ENCODE results near the gene ADAMTS18. TPM values are rescaled to one million over a fixed set of nuclear protein-coding genes. Genes with fewer than 3 reads are reported as not detected.

Gene ADAMTS18
- not detected for total RNA-seq
- long read RNA-seq = 0 reads

GRCh38 chr16:77434530-77435271 is at the start of gene ADAMTS18:
Gene ADAMTS18, minus strand, starts transcription at chr16:77435034. Its CDS starts 339 bp downstream, at chr16:77434695.
- no peak for DNase-seq
- no peak within 1 kb of the TSS for H3K4me3 ChIP-seq
- H3K4me1 ChIP-seq = peaks cover 6% of the 10 kb centered on the region
- no peaks in the 10 kb centered on the region for H3K36me3 ChIP-seq
- peaks cover 81% of the 10 kb centered on the region for H3K27me3 ChIP-seq (ENCODE audit: low read depth)
- intact Hi-C loops (cut with micrococcal nuclease) = loop anchor here (10.0 kb wide), 1 partner anchor 50 kb away; no protein-coding TSS in a partner anchor
- no peaks in the 10 kb centered on the region for H3K9me3 ChIP-seq (replicated peaks)
- H3K27ac ChIP-seq (replicated peaks) = no peak within 1 kb of the TSS
- no peak for TF ChIP-seq CTCF (IDR thresholded peaks at IDR 0.05; ENCODE audit: borderline replicate concordance)

GRCh38 chr16:77480681-77481315 is 46.0 kb upstream of the ADAMTS18 start:
- no peaks in the 10 kb centered on the region for H3K36me3 ChIP-seq
- no peaks in the 10 kb centered on the region for H3K27me3 ChIP-seq (ENCODE audit: low read depth)
- no peaks in the 10 kb centered on the region for H3K4me1 ChIP-seq
- no peaks in the 10 kb centered on the region for H3K9me3 ChIP-seq (replicated peaks)
- no peak for DNase-seq
- H3K4me3 ChIP-seq = no peak overlapping the region
- no peak for TF ChIP-seq CTCF (IDR thresholded peaks at IDR 0.05; ENCODE audit: borderline replicate concordance)
- intact Hi-C loops (cut with micrococcal nuclease) = loop anchor here (10.0 kb wide), 1 partner anchor 46 kb away; the partner anchor contains the start of gene ADAMTS18
- H3K27ac ChIP-seq (replicated peaks) = no peak overlapping the region

- intact Hi-C loops (cut with micrococcal nuclease) = no loop called here
- Histone ChIP-seq H3K9me3 (replicated peaks) (no peaks in the 10 kb centered on the region), H3K27me3 (ENCODE audit: low read depth) (no peaks in the 10 kb centered on the region), H3K27ac (replicated peaks) (no peak overlapping the region), H3K36me3 (no peaks in the 10 kb centered on the region), H3K4me3 (no peak overlapping the region), H3K4me1 (peaks cover 5% of the 10 kb centered on the region)
- no peak for DNase-seq
- no peak for TF ChIP-seq CTCF (IDR thresholded peaks at IDR 0.05; ENCODE audit: borderline replicate concordance)
Measured at GRCh38 chr16:77472262-77472661, 37.4 kb upstream of the ADAMTS18 start.

GRCh38 chr16:77470851-77471250 is 36.0 kb upstream of the ADAMTS18 start:
- no peak for DNase-seq
- H3K9me3 ChIP-seq (replicated peaks) = no peaks in the 10 kb centered on the region
- intact Hi-C loops (cut with micrococcal nuclease) = no loop called here
- H3K27me3 ChIP-seq (ENCODE audit: low read depth) = no peaks in the 10 kb centered on the region
- peaks cover 5% of the 10 kb centered on the region for H3K4me1 ChIP-seq
- no peak for TF ChIP-seq CTCF (IDR thresholded peaks at IDR 0.05; ENCODE audit: borderline replicate concordance)
- no peak overlapping the region for H3K4me3 ChIP-seq
- H3K27ac ChIP-seq (replicated peaks) = no peak overlapping the region
- no peaks in the 10 kb centered on the region for H3K36me3 ChIP-seq

- no peaks in the 10 kb centered on the region for H3K9me3 ChIP-seq (replicated peaks)
- no peak for TF ChIP-seq CTCF (IDR thresholded peaks at IDR 0.05; ENCODE audit: borderline replicate concordance)
- H3K27ac ChIP-seq (replicated peaks) = no peak overlapping the region
- H3K4me1 ChIP-seq = peaks cover 5% of the 10 kb centered on the region
- intact Hi-C loops (cut with micrococcal nuclease) = no loop called here
- no peaks in the 10 kb centered on the region for H3K36me3 ChIP-seq
- no peak overlapping the region for H3K4me3 ChIP-seq
- DNase-seq = no peak
- H3K27me3 ChIP-seq (ENCODE audit: low read depth) = no peaks in the 10 kb centered on the region
Measured at GRCh38 chr16:77469634-77470033, 34.8 kb upstream of the ADAMTS18 start.

All from left ventricle myocardium inferior (tissue), 1 donor.